Small intestine (tissue), 7 donors: ENCODE results near the gene CDKAL1. TPM values are rescaled to one million over a fixed set of nuclear protein-coding genes. Genes with fewer than 3 reads are reported as not detected.
"Not testable (repeated sequence)": the region's sequence is repeated elsewhere in the genome, so short reads cannot be mapped to it uniquely, and the experiment has no call there.

Source experiments
- DNase-seq, 2 donors: peaks; one replicate each; pipeline versions ENCODE4 v3.0.0 to v3.0.0-alpha.2; 2013
- FAIRE-seq: peaks from 2 replicates; lab custom pipeline; 2012; peaks lifted over from hg19 to GRCh38; lab: Jason Lieb, UNC
- H3K27ac ChIP-seq, 3 donors: one replicate each; pipeline ENCODE4 v1.5.1; 2013; ENCODE audit warnings: low read length in 2 of 3, mild to moderate bottlenecking in 2 of 3, control low read depth in 1 of 3, inconsistent platforms in 1 of 3, low read depth in 1 of 3, moderate library complexity in 1 of 3
- H3K27me3 ChIP-seq, 3 donors: one replicate each; pipeline ENCODE4 v1.6.1; 2013; ENCODE audit warnings: low read length in 3 of 3, inconsistent platforms in 1 of 3; ENCODE audit not compliant: control insufficient read depth in 3 of 3, insufficient read depth in 3 of 3
- H3K36me3 ChIP-seq, 3 donors: one replicate each; pipeline ENCODE4 v1.6.1; 2013; ENCODE audit warnings: low read length in 3 of 3, inconsistent platforms in 1 of 3, low read depth in 1 of 3, mild to moderate bottlenecking in 1 of 3, moderate library complexity in 1 of 3; ENCODE audit not compliant: control insufficient read depth in 3 of 3, insufficient read depth in 2 of 3
- H3K4me1 ChIP-seq, 3 donors: one replicate each; pipeline ENCODE4 v1.6.1; 2013; ENCODE audit warnings: low read length in 2 of 3, inconsistent platforms in 1 of 3, low read depth in 1 of 3, mild to moderate bottlenecking in 1 of 3, moderate library complexity in 1 of 3; ENCODE audit not compliant: control insufficient read depth in 3 of 3, insufficient read depth in 2 of 3
- H3K4me3 ChIP-seq, 3 donors: one replicate each; pipeline ENCODE4 v1.5.1; 2013; ENCODE audit warnings: low read length in 3 of 3, control low read depth in 1 of 3, inconsistent platforms in 1 of 3, low read depth in 1 of 3, mild to moderate bottlenecking in 1 of 3, moderate library complexity in 1 of 3
- H3K9me3 ChIP-seq, 2 donors: one replicate each; pipeline ENCODE4 v1.6.1; 2013; ENCODE audit warnings: low read depth in 1 of 2, low read length in 1 of 2; ENCODE audit not compliant: control insufficient read depth in 2 of 2, insufficient read depth in 1 of 2
- WGBS, 3 donors: extraction: QIAGEN DNeasy Blood & Tissue Kit; methylation state at CpG; one replicate each; pipeline ENCODE4 v1.1.7; 2013; 5-methylcytosine and 5-hydroxymethylcytosine counted together
- polyA plus RNA-seq, 4 donors: library from polyadenylated mRNA; stranded (reverse) in 3 of 4; unstranded in 1 of 4; fragments of 200-250 nt in 3 of 4; fragments of 120-200 nt in 1 of 4; gene quantifications; one replicate each; pipeline versions ENCODE4 v1.2.1 to v1.2.3, GENCODE V29; 2013
- donor health status: healthy with polysubstance abuse.
- donor health status: control.
- donor health status: control.
- donor health status: Bipolar disorder and iron deficiency.
- donor health status: healthy.

The CDKAL1 gene
- polyA plus RNA-seq, 4 donors: 2.4 to 10.5 (median 4.1) TPM

DNA sequence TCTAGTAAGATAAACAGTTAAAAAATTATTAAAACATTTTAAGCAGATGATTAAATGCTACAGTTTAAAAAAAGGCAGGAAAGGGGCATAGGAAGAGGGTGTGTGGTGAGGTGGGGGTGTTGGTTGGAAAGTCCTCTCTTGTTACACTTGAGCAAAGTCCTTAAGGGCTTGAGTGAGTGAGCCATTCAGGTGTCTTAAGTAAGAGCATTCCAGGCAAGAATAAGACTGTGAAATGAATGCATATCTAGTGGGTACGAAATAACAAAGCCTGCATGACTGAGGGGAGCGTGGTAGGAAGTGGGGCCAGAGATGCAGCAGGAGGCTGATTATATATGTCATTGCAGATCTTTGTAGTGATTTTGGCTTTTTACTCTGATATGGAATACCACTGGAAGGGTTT is 5.1 kb downstream of the CDKAL1 start:
- H3K27me3 ChIP-seq: no peaks in the 10 kb centered on the region
- H3K9me3 ChIP-seq: no peaks in the 10 kb centered on the region
- H3K4me3 ChIP-seq: no peak overlapping the region
- peaks cover 0 to 16% (median 2%) of the 10 kb centered on the region in 3 donors for H3K36me3 ChIP-seq
- no peak overlapping the region for H3K27ac ChIP-seq
- DNase-seq: no peak
- no peak for FAIRE-seq
- H3K4me1 ChIP-seq: peaks cover 0 to 10% (median 9%) of the 10 kb centered on the region in 3 donors
- 95 to 96% (median 96%) methylated on average over 2 of the region's 2 CpGs for WGBS, 3 donors

DNA sequence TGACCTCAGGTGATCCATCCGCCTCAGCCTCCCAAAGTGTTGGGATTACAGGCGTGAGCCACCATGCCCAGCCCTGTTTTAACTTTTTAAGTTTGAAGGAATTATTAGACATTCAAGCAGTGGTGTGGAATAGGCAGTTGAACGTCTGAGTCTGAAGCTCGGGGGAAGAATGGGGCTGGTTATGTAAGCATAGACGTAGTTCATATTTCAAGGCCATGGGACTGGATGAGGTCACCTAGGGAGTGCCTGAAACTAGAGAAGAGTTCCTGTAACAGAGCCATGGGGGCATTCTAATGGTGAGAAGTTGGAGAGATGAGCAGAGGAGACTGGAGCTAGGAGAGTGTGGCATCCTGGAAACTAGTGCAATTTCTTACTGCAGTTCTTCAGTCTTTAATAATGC is 6.4 kb downstream of the CDKAL1 start:
- H3K4me3 ChIP-seq: no peak overlapping the region
- FAIRE-seq (no peak), DNase-seq (no peak)
- peaks cover 0 to 19% (median 2%) of the 10 kb centered on the region in 3 donors for H3K36me3 ChIP-seq
- no peak overlapping the region for H3K27ac ChIP-seq
- H3K9me3 ChIP-seq: no peaks in the 10 kb centered on the region
- 86 to 90% (median 88%) methylated on average over 5 of the region's 5 CpGs for WGBS, 3 donors
- H3K4me1 ChIP-seq: peaks cover 0 to 5% (median 3%) of the 10 kb centered on the region in 3 donors
- no peaks in the 10 kb centered on the region for H3K27me3 ChIP-seq

DNA sequence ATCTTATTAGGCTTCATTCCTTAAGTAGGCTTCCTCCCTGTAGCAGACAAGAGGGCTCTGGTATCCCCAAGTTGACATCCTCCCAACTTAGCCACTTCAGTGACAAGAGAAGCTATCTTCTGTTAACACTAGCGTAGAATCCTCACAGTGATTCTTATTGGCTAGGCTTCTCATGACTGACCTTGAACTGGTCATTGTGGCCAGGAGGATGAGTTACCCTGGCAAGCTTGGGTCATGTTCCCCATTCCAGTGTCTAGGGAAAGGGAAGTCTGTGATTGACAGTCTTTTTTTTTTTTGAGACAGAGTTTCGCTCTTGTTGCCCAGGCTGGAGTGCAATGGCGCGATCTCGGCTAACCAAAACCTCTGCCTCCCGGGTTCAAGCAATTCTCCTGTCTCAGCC is 7.1 kb downstream of the CDKAL1 start:
- H3K27me3 ChIP-seq: no peaks in the 10 kb centered on the region
- peaks cover 0 to 4% (median 0%) of the 10 kb centered on the region in 3 donors for H3K4me1 ChIP-seq
- peaks cover 0 to 16% (median 2%) of the 10 kb centered on the region in 3 donors for H3K36me3 ChIP-seq
- WGBS, 3 donors: 95 to 99% (median 97%) methylated on average over 6 of the region's 6 CpGs
- no peak overlapping the region for H3K27ac ChIP-seq
- no peak overlapping the region for H3K4me3 ChIP-seq
- H3K9me3 ChIP-seq: no peaks in the 10 kb centered on the region
- FAIRE-seq (no peak), DNase-seq (no peak)

DNA sequence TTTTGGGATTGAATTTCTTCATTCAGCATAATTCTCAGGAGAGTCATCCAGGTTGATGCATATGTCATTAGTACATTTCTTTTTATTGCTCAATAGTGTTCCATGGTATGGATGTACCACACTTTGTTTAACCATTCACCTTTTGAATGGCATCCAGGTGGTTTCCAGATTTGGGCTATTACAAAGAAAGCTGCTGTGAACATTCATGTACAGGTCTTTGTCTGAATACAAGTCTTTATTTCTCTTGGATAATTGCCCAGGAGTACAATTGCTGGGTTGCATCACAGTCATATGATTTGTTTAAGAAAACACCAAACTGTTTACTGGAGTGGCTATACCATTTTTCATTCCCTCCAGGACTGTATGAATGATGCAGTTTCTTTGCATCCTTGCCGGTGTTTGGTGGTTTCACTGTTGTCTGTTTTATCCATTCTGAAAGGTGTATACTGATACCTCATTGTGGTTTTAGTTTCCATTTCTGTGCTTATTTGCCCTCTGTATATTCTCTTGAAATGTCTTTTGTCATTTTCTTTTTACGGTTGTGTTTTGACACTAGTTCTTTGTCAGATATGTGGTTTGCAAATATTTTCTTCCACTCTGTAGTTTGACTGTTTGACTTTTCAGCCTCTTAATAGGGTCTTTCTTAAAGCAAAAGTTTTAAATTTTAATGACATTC is 8.8 kb downstream of the CDKAL1 start:
- DNase-seq (no peak), FAIRE-seq (no peak)
- H3K27ac ChIP-seq: no peak overlapping the region
- H3K27me3 ChIP-seq: no peaks in the 10 kb centered on the region
- peaks cover 0 to 4% (median 0%) of the 10 kb centered on the region in 3 donors for H3K4me1 ChIP-seq
- WGBS, 3 donors: 40 to 72% (median 68%) methylated on average over 2 of the region's 2 CpGs
- peaks cover 0 to 20% (median 2%) of the 10 kb centered on the region in 3 donors for H3K36me3 ChIP-seq
- no peak overlapping the region for H3K4me3 ChIP-seq
- no peaks in the 10 kb centered on the region for H3K9me3 ChIP-seq

DNA sequence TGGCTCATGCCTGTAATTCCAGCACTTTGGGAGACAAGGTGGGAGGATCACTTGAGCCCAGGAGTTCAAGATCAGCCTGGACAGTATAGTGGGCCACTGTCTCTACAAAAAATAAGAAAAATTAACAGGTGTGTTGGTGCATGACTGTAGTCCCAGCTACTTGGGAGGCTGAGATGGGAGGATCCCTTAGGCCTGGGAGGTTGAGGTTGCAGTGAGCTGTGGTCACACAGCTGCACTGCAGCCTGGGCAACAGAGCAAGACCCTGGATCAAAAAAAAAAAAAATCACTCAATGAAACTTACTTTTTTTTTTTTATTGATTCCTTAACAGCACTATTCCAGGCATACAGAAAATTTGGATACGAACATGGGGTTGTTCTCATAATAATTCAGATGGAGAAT is 14.0 kb downstream of the CDKAL1 start:
- WGBS, 3 donors: 97 to 100% (median 98%) methylated on average over 1 of the region's 1 CpG
- FAIRE-seq (no peak), DNase-seq (no peak)
- Histone ChIP-seq H3K4me3 (no peak overlapping the region), H3K4me1 (no peaks in the 10 kb centered on the region), H3K9me3 (no peaks in the 10 kb centered on the region), H3K27ac (no peak overlapping the region), H3K36me3 (peaks cover 2 to 35% (median 3%) of the 10 kb centered on the region in 3 donors), H3K27me3 (no peaks in the 10 kb centered on the region)

DNA sequence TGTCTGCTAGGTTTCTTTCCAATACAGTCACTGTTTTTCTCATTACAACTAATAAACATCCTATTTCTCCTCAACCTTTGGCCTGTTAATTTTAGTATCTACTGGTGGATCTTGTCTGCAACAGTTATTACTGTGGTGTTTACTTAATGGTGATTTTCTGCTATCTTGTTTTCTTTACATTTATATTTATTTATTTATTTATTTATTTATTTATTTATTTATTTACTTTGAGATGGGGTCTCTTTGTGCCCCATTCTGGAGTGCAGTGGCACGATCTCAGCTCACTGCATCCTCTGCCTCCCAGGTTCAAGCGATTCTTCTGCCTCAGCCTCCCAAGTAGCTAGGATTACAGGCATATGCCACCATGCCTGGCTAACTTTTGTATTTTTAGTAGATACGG is 15.1 kb downstream of the CDKAL1 start:
- not testable (repeated sequence) for H3K27me3 ChIP-seq, DNase-seq, H3K4me1 ChIP-seq, H3K27ac ChIP-seq, FAIRE-seq, H3K4me3 ChIP-seq, H3K9me3 ChIP-seq
- H3K36me3 ChIP-seq: peaks cover 3 to 37% (median 5%) of the 10 kb centered on the region in 3 donors
- WGBS, 3 donors: 96 to 100% (median 99%) methylated on average over 3 of the region's 3 CpGs

DNA sequence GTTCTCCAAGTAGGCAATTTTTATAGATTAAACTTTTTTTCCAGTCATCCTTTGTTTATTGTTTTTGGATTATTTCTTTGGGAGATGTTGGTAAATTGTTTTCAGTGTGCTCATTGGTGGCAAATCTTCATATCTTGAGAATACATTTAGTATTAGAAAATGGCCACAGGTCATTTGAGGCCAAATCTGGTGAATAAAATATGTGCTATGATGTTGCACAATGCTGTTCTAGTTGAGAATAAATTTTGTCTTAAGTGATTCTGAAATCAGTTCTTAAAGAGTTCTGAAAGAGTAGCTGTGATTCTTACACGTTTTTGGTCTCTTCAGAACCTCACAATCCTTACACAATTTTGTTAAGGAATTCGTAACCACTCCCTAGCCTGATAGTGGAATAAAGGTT is 20.1 kb downstream of the CDKAL1 start:
- H3K36me3 ChIP-seq: peaks cover 3 to 31% (median 8%) of the 10 kb centered on the region in 3 donors
- no peak overlapping the region for H3K27ac ChIP-seq
- no peaks in the 10 kb centered on the region for H3K9me3 ChIP-seq
- 81 to 96% (median 84%) methylated on average over 2 of the region's 2 CpGs for WGBS, 3 donors
- H3K4me3 ChIP-seq: no peak overlapping the region
- FAIRE-seq (no peak), DNase-seq (no peak)
- no peaks in the 10 kb centered on the region for H3K27me3 ChIP-seq
- no peaks in the 10 kb centered on the region for H3K4me1 ChIP-seq

DNA sequence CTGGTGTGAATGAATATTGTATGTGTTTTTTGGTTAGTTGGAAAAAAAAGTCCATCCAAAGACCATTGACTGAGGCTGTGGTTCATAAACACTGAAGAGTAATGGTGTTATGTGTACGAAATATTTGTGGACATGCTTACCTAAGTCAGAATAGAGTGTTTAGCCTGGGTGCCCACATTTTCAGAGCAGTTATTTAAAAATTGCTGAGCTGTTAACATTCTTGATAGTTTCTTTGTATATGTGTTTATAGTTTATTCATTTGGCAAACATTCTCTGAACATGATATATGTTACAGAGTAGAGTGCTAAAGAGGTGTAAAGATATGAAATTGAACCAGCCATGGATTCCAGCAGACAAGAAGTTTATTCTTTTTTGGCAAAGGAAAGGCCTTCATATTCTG is 20.6 kb downstream of the CDKAL1 start:
- 89 to 97% (median 97%) methylated on average over 1 of the region's 1 CpG for WGBS, 3 donors
- Histone ChIP-seq H3K9me3 (no peaks in the 10 kb centered on the region), H3K36me3 (peaks cover 3 to 27% (median 8%) of the 10 kb centered on the region in 3 donors), H3K4me3 (no peak overlapping the region), H3K27ac (no peak overlapping the region), H3K4me1 (no peaks in the 10 kb centered on the region), H3K27me3 (no peaks in the 10 kb centered on the region)
- FAIRE-seq: no peak
- DNase-seq: no peak
